ENCODE data around the gene TBX19.

GRCh38 chr1:168235548-168235885, 45.2 kb upstream of the TBX19 start:
- no peak for TF ChIP-seq ZNF274 (IDR thresholded peaks at IDR 0.05; ENCODE audit: low read depth, low read length)
- no peak for TF ChIP-seq SUZ12 (IDR thresholded peaks at IDR 0.05; ENCODE audit: extremely low read depth, insufficient read depth, insufficient read length)
- no peak for TF ChIP-seq YY1 (IDR thresholded peaks at IDR 0.05; ENCODE audit: insufficient read depth, insufficient read length)
